ENCODE results near the gene EFCAB7.

DNA sequence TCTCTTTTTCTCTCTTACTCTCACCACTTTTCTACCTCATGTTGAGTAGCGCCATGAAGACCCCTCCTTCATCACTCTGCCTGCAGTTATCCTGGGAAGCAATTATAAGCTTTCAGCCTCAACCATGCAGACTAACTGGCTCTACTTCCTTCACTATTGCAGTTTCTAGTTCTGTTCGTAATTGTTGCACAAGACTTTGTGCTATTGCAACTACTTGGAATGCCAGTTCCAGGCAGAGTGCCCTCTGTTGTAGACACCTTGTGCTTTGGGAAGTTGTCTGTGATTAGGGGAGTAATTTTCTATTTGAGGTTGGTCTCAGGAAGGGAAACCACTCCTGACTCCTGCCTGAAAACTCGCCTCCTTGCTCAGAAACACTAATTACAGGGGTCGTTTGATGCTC is 89.2 kb downstream of the EFCAB7 start:
- TF ChIP-seq, protein P1, sequence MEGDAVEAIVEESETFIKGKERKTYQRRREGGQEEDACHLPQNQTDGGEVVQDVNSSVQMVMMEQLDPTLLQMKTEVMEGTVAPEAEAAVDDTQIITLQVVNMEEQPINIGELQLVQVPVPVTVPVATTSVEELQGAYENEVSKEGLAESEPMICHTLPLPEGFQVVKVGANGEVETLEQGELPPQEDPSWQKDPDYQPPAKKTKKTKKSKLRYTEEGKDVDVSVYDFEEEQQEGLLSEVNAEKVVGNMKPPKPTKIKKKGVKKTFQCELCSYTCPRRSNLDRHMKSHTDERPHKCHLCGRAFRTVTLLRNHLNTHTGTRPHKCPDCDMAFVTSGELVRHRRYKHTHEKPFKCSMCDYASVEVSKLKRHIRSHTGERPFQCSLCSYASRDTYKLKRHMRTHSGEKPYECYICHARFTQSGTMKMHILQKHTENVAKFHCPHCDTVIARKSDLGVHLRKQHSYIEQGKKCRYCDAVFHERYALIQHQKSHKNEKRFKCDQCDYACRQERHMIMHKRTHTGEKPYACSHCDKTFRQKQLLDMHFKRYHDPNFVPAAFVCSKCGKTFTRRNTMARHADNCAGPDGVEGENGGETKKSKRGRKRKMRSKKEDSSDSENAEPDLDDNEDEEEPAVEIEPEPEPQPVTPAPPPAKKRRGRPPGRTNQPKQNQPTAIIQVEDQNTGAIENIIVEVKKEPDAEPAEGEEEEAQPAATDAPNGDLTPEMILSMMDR (IDR thresholded peaks at IDR 0.05; ENCODE audit: borderline replicate concordance, extremely low read depth, low read length, poor library complexity, severe bottlenecking) = no peak
- no peak for TF ChIP-seq EZH2 (IDR thresholded peaks at IDR 0.05; ENCODE audit: borderline replicate concordance, low read depth, low read length, severe bottlenecking)

Data from DND-41 (cell line).